PC-9 (cell line): Measurements from ENCODE around the gene FAM114A2.

ENCODE experiments used
- CTCF ChIP-seq: fragments of 200-600 bp; sonication (generic); conservative IDR thresholded peaks from 2 replicates; pipeline ENCODE4 v1.6.1; 2017; ENCODE audit warnings: mixed run types, antibody characterized with exemption, mild to moderate bottlenecking, moderate library complexity
- EZH2 ChIP-seq: fragments of 200-600 bp; sonication (generic); IDR thresholded peaks from 2 replicates; pipeline ENCODE4 v1.8.0; 2017; ENCODE audit warnings: antibody characterized with exemption, low read depth

GRCh38 chr5:153970496-153970895 is 68.2 kb downstream of the FAM114A2 start:
- no peak for TF ChIP-seq CTCF
- no peak for TF ChIP-seq EZH2
